Measurements from ENCODE around the gene PRDM13.
"Not testable (repeated sequence)": the region's sequence is repeated elsewhere in the genome, so short reads cannot be mapped to it uniquely, and the experiment has no call there.

PRDM13 gene

DNA sequence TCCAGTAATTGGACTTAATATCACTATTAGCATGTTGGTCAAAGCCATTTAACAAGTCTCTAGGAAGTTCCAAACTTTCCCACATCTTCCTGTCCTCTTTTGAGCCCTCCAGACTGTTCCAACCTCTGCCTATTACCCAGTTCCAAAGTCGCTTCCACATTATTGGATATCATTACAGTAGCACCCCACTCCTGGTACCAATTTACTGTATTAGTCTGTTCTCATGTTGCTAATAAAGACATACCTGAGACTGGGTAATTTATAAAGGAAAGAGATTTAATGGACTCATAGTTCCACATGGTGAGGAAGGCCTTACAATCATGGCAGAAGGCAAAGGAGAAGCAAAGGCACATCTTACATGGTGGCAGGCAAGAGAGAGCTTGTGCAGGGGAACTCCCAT is 31.7 kb downstream of the PRDM13 start:
- DNase-seq, result not testable (repeated sequence)

DNA sequence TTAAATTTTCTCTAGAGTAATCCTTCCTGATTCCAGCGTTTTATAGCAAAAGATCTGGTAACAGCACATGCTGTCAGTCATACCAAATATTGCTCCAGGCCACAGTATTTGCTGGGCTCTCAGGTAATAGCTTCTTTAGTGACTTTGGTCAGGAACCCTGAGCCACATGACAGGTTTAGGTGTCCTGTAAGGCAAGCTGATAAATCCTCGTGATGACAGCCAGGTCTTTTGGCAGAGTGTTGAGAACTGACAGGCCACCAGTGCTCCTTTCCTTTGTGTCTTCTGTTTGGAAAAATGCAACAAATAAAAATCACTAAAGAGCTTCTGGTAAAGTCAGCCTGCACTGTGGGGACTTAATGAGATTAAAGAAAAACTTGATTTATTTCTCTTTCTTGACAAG is 34.6 kb downstream of the PRDM13 start:
- no peak for DNase-seq

DNA sequence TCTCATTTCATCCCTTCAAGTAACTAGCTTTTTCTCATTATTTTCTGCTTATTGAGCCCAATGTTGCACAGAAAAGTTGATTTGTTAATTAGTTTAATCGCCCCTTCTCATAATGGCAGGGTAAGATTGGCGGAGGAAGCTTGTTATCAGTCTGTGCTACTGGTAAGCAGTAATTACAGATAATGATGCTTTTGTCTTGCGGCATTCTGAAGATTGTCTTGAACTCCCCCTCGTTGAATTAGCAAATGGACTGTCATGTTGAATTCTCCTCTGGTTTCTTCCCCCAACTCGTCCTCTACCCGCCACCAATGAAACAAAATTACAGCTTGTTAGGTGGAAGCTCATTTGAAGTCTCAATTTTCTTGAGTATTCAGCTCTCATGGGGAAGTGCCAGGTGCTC is 39.4 kb downstream of the PRDM13 start:
- no peak for DNase-seq

DNA sequence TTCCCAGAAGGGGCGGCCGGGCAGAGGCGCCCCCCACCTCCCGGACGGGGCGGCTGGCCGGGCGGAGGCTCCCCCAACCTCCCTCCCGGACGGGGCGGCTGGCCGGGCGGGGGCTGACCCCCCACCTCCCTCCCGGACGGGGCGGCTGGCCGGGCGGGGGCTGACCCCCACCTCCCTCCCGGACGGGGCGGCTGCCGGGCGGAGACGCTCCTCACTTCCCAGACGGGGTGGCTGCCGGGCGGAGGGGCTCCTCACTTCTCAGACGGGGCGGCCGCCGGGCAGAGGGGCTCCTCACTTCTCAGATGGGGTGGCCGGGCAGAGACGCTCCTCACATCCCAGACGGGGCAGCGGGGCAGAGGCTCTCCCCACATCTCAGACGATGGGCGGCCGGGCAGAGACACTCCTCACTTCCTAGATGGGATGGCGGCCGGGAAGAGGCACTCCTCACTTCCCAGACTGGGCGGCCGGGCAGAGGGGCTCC is 43.5 kb downstream of the PRDM13 start:
- DNase-seq, result not testable (repeated sequence)

DNA sequence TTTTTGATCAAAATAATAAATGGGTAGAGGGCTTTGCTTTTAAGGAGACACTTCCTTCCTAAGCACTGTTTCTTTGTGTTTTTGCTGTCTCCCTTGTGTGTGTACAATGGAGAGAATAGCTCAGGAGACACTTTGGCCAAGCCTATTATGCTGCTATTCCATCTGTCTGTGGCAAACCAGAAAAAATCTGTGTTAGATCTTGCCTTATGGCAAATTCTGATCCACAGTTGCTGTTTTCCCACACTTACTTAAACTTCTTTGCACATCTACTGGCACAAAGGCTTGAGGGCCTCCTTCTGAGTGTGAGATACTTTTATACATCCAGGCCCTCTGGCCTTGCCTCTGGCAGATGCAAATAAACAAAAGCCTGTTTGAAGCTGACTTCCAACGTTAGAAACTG is 53.6 kb downstream of the PRDM13 start:
- DNase-seq, result no peak

GRCh38 chr6:99661870-99662269 is 55.2 kb downstream of the PRDM13 start:
- no peak for DNase-seq

GRCh38 chr6:99662616-99663015 is 56.0 kb downstream of the PRDM13 start:
- DNase-seq, result no peak
